Measurements from ENCODE around the gene RPIA.
"Not testable (repeated sequence)": the region's sequence is repeated elsewhere in the genome, so short reads cannot be mapped to it uniquely, and the experiment has no call there.

Gene RPIA

GRCh38 chr2:88770016-88770415 lies 78.5 kb downstream of the RPIA start:
- no peak for TF ChIP-seq CTCF (IDR thresholded peaks at IDR 0.05; ENCODE audit: insufficient read depth, low read length, missing control alignments)
- DNase-seq (ENCODE audit: low read depth, low spot score): no peak
- H3K4me3 ChIP-seq (ENCODE audit: low read depth, low read length): no peak overlapping the region
- ChIA-PET POLR2A (no interaction called here), CTCF (no interaction called here)

GRCh38 chr2:88773233-88774028 lies 82.0 kb downstream of the RPIA start:
- CTCF ChIA-PET; POLR2A ChIA-PET; H3K4me3 ChIP-seq (ENCODE audit: low read depth, low read length); DNase-seq (ENCODE audit: low read depth, low spot score): not testable (repeated sequence)

- CTCF ChIA-PET; H3K4me3 ChIP-seq (ENCODE audit: low read depth, low read length); DNase-seq (ENCODE audit: low read depth, low spot score); POLR2A ChIA-PET: not testable (repeated sequence)
Measured at GRCh38 chr2:88789213-88789612, 97.7 kb downstream of the RPIA start.

DNA sequence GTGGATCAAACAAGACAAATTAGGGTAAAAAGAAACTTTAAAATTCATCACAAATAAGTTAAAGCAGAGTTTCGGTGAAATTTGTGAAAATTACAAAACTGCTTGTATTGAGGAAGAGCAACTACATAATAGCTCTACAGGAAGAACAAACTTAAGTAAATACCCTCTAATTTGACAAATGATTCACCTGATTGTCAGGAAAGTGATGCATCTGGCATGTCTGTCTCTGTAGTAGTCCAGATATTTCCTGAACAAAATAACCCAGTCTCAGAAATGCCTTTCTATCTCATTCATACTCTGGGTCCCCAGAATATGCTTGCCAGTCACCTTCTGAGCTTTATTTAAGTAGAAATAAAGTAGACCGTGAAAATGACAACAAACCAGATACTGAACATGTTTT lies 104.5 kb downstream of the RPIA start:
- POLR2A ChIA-PET; H3K4me3 ChIP-seq (ENCODE audit: low read depth, low read length); CTCF ChIA-PET; DNase-seq (ENCODE audit: low read depth, low spot score): not testable (repeated sequence)

DNA sequence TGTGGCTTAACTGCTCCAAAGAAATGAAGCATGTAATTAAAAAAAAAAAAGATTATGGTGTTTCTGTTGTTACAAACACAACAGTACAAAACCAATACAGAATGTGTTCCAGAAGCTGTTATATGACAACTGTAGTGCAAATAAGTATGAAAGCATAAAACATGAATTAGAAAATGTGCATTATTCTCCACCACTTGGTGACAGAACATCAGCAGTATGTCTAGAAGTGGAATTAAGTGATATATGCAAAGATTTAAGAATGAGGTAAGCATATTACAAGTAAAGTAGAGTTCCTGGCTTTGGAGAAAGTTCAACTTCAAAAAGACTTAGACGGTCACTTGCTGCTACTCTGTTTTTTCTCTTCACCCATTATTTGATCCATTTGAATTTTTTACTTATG lies 105.0 kb downstream of the RPIA start:
- DNase-seq (ENCODE audit: low read depth, low spot score); CTCF ChIA-PET; H3K4me3 ChIP-seq (ENCODE audit: low read depth, low read length); POLR2A ChIA-PET: not testable (repeated sequence)

DNA sequence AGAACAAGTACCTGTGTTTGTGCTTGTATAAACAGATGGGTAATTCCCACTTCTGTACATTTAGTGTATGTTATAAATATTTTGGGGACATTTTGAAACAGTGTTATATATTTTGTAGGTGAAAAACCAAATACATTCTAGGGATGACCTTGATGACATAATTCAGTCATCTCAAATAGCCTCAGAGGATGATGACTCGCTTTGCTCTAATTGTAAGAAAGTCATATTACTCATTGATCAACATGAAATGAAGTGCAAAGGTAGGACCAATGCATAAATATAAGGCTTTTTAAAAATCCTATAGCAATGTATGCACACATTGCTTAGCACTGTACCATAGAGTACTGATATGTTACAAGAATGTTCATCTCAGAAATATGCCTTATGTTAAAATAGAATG lies 105.7 kb downstream of the RPIA start:
- POLR2A ChIA-PET; DNase-seq (ENCODE audit: low read depth, low spot score); H3K4me3 ChIP-seq (ENCODE audit: low read depth, low read length); CTCF ChIA-PET: not testable (repeated sequence)

All from AG04449 (cell line).